HCT116 (cell line): ENCODE measurements around the gene SLC9A9. TPM values are rescaled to one million over a fixed set of nuclear protein-coding genes. Genes with fewer than 3 reads are reported as not detected.

Experiments
- ATAC-seq: fragments of 200-7000 bp; cut with Tn5 transposase; 2 replicates; pipeline ENCODE4 v1.9.1; 2020; ENCODE audit warnings: mild to moderate bottlenecking, moderate library complexity
- BruUV-seq: library from RNA; stranded (reverse); fragments of 400-500 nt; replicated peaks from 2 replicates; lab custom pipeline; 2021; lab: Mats Ljungman, UMichigan
- CTCF ChIA-PET: fragments of 300-600 bp; sonication (Branson Sonifier 250); formaldehyde crosslinking; loops from one replicate; lab custom pipeline; 2021; ENCODE audit warnings: antibody characterized with exemption; lab: Charles Lee
- POLR2A ChIA-PET: fragments of 300-600, 350-600 bp; sonication (Branson Sonifier 250); formaldehyde crosslinking; loops from one replicate; lab custom pipeline; 2021; ENCODE audit warnings: antibody characterized with exemption; lab: Charles Lee
- RAD21 ChIA-PET, 2 experiments: fragments of 300-600 bp; sonication (Branson Sonifier 250); formaldehyde crosslinking; loops; one replicate each; lab custom pipeline; 2023; ENCODE audit warnings: low total read pairs in 2 of 2; ENCODE audit not compliant: uncharacterized antibody in 2 of 2, unreplicated experiment in 2 of 2, low non-redundant PET in 1 of 2; lab: Charles Lee
- DNase-seq: peaks from one replicate; pipeline ENCODE4 v3.0.0-alpha.2; 2010; ENCODE audit warnings: low read depth, low spot score
- H2AFZ ChIP-seq: fragments of 200-600 bp; shearing (Covaris generic), sonication (generic); 2 replicates; pipeline ENCODE4 v1.6.1; 2017; ENCODE audit warnings: low read depth, mixed run types, mixed read lengths, antibody characterized with exemption, low read length; ENCODE audit not compliant: poor library complexity, severe bottlenecking
- H3K27ac ChIP-seq: 2 replicates; pipeline ENCODE4 v1.5.1; 2012; ENCODE audit warnings: low read depth, low read length
- H3K27me3 ChIP-seq: fragments of 200-600 bp; sonication (generic); 2 replicates; pipeline ENCODE4 v1.6.1; 2016; ENCODE audit warnings: mixed run types, low read length, mixed read lengths; ENCODE audit not compliant: insufficient read depth
- H3K36me3 ChIP-seq, 2 experiments: fragments of 200-500 bp in 1 of 2; fragments of 200-600 bp in 1 of 2; sonication (Bioruptor generic) in 1 of 2; sonication (generic) in 1 of 2; 2 replicates each; pipeline versions ENCODE4 v1.5.1 to v1.6.1; 2014 to 2016; ENCODE audit warnings: low read length in 2 of 2, inconsistent platforms in 1 of 2, mixed read lengths in 1 of 2, mixed run types in 1 of 2; ENCODE audit not compliant: insufficient read depth in 2 of 2, control insufficient read depth in 1 of 2
- H3K4me1 ChIP-seq, 2 experiments: fragments of 200-600 bp in 1 of 2; sonication (generic) in 1 of 2; 2 replicates each; pipeline versions ENCODE4 v1.5.1 to v1.6.1; 2012 to 2017; ENCODE audit warnings: low read length in 2 of 2, inconsistent platforms in 1 of 2, mild to moderate bottlenecking in 1 of 2, mixed read lengths in 1 of 2, mixed run types in 1 of 2, moderate library complexity in 1 of 2; ENCODE audit not compliant: insufficient read depth in 2 of 2, control insufficient read depth in 1 of 2
- H3K4me2 ChIP-seq: fragments of 200-600 bp; sonication (generic); 2 replicates; pipeline ENCODE4 v1.6.1; 2017; ENCODE audit warnings: mixed run types, low read length, mixed read lengths
- H3K4me3 ChIP-seq, 2 experiments: fragments of 200-600 bp in 1 of 2; sonication (generic) in 1 of 2; replicated peaks in 1 of 2; 2 replicates each; pipeline ENCODE4 v1.5.1; 2011 to 2016; ENCODE audit warnings: low read length in 2 of 2, control low read depth in 1 of 2, low read depth in 1 of 2, mild to moderate bottlenecking in 1 of 2, mixed read lengths in 1 of 2, mixed run types in 1 of 2
- H3K79me2 ChIP-seq: fragments of 200-600 bp; sonication (generic); 2 replicates; pipeline ENCODE4 v1.6.1; 2017; ENCODE audit warnings: mild to moderate bottlenecking, mixed run types, low read length, moderate library complexity, mixed read lengths; ENCODE audit not compliant: insufficient read depth
- H3K9ac ChIP-seq: fragments of 200-600 bp; sonication (generic); 2 replicates; pipeline ENCODE4 v1.6.1; 2016; ENCODE audit warnings: low read length, mixed read lengths
- H3K9me2 ChIP-seq: fragments of 200-600 bp; sonication (generic), shearing (Covaris generic); 2 replicates; pipeline ENCODE4 v1.6.1; 2017; ENCODE audit warnings: mixed run types, mild to moderate bottlenecking, moderate library complexity; ENCODE audit not compliant: insufficient read depth
- H3K9me3 ChIP-seq, 2 experiments: fragments of 200-500 bp in 1 of 2; fragments of 200-600 bp in 1 of 2; sonication (Bioruptor generic) in 1 of 2; sonication (generic) in 1 of 2; 2 replicates each; pipeline ENCODE4 v1.6.1; 2014 to 2017; ENCODE audit warnings: low read length in 2 of 2, mixed read lengths in 2 of 2, inconsistent platforms in 1 of 2, low read depth in 1 of 2, mild to moderate bottlenecking in 1 of 2, mixed run types in 1 of 2, moderate library complexity in 1 of 2; ENCODE audit not compliant: control insufficient read depth in 1 of 2, insufficient read depth in 1 of 2
- H4K20me1 ChIP-seq: fragments of 200-600 bp; sonication (generic), shearing (Covaris generic); 2 replicates; pipeline ENCODE4 v1.6.1; 2017; ENCODE audit warnings: mixed run types, mild to moderate bottlenecking, moderate library complexity; ENCODE audit not compliant: insufficient read depth
- CBX3 ChIP-seq: IDR thresholded peaks from 2 replicates; pipeline ENCODE4 v1.6.1; 2012; ENCODE audit warnings: low read depth
- CEBPB ChIP-seq: IDR thresholded peaks from 2 replicates; pipeline ENCODE4 v1.6.1; 2012; ENCODE audit warnings: low read depth
- EGR1 ChIP-seq: IDR thresholded peaks from 2 replicates; pipeline ENCODE4 v1.6.1; 2012; ENCODE audit warnings: low read depth
- EZH2phosphoT487 ChIP-seq: fragments of 200-600 bp; IDR thresholded peaks from 2 replicates; pipeline ENCODE4 v1.6.1; 2018; ENCODE audit warnings: antibody characterized with exemption, borderline replicate concordance
- FOSL1 ChIP-seq: IDR thresholded peaks from 2 replicates; pipeline ENCODE4 v1.6.1; 2012; ENCODE audit warnings: low read depth
- POLR2A ChIP-seq: IDR thresholded peaks from 2 replicates; pipeline ENCODE4 v1.7.0; 2011; ENCODE audit warnings: borderline replicate concordance; ENCODE audit not compliant: insufficient read depth, insufficient read length; ENCODE audit errors: extremely low read depth
- RAD21 ChIP-seq: IDR thresholded peaks from 2 replicates; pipeline ENCODE4 v1.6.1; 2012; ENCODE audit warnings: low read depth, mild to moderate bottlenecking
- SP1 ChIP-seq: IDR thresholded peaks from 2 replicates; pipeline ENCODE4 v1.6.1; 2012; ENCODE audit warnings: low read depth
- SRF ChIP-seq: IDR thresholded peaks from 2 replicates; pipeline ENCODE4 v1.6.1; 2012; ENCODE audit warnings: low read depth
- YY1 ChIP-seq: IDR thresholded peaks from 2 replicates; pipeline ENCODE4 v1.6.1; 2011; ENCODE audit warnings: low read length, low read depth, moderate library complexity, mild to moderate bottlenecking; ENCODE audit not compliant: insufficient replicate concordance; ENCODE audit errors: extremely low read depth
- ZFX ChIP-seq: fragments of 450-650 bp; IDR thresholded peaks from 2 replicates; pipeline ENCODE4 v1.6.1; 2017
- intact Hi-C: fragments of 100-400 bp; cut with micrococcal nuclease; formaldehyde crosslinking; loops from 2 replicates; pipeline ENCODE4 v1.10.0; 2022
- total RNA-seq: library from RNA; stranded (reverse); gene quantifications from one replicate; pipeline ENCODE4 v1.2.1, GENCODE V29; 2021; ENCODE audit not compliant: unreplicated experiment
- TF ChIP-seq, protein P1 (sequence below): IDR thresholded peaks from 2 replicates; pipeline ENCODE4 v1.6.1; 2011; ENCODE audit warnings: mild to moderate bottlenecking, low read length, moderate library complexity; ENCODE audit not compliant: insufficient replicate concordance; ENCODE audit errors: extremely low read depth
- TF ChIP-seq, protein P2 (sequence below): IDR thresholded peaks from 2 replicates; pipeline ENCODE4 v1.6.1; 2012
- TF ChIP-seq, protein P3 (sequence below): IDR thresholded peaks from 2 replicates; pipeline ENCODE4 v1.6.1; 2012; ENCODE audit warnings: low read depth
- TF ChIP-seq, protein P4 (sequence below), 3 experiments: fragments of 200-600 bp in 1 of 3; sonication (generic) in 1 of 3; IDR thresholded peaks in 2 of 3; conservative IDR thresholded peaks in 1 of 3; 2 replicates each; pipeline ENCODE4 v1.5.1; 2012 to 2017; ENCODE audit warnings: low read depth in 2 of 3, low read length in 2 of 3, antibody characterized with exemption in 1 of 3, borderline replicate concordance in 1 of 3, control low read depth in 1 of 3, mild to moderate bottlenecking in 1 of 3, mixed read lengths in 1 of 3, mixed run types in 1 of 3, moderate library complexity in 1 of 3; ENCODE audit not compliant: insufficient read depth in 1 of 3

SLC9A9 gene
- total RNA-seq, 1 experiment from 2014 or later, result 0.20 TPM

DNA sequence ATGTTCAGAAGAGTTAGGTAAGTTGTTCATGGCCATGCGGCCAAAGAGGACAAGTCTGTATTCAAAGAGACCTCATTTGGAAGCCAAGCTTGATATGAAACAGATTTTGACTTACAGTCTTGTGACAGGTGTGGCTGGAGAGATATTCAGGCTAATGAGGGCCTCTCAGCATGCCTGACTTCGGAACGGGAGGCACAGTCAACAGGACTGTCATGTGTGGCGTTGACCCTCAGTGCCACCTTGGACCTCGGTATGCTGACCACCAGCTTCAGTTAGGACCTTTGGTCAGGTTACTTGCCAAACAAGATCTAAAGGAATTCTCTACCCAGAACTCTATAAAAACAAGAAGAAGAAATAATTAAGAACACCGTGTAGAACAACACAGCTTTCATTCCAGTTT lies 604.6 kb downstream of the SLC9A9 start:
- H2AFZ ChIP-seq, result no peak overlapping the region
- no peak overlapping the region for H3K27ac ChIP-seq
- no peak for DNase-seq
- H3K36me3 ChIP-seq, result no peaks in the 10 kb centered on the region
- H3K9ac ChIP-seq, result no peak overlapping the region
- H4K20me1 ChIP-seq, result no peaks in the 10 kb centered on the region
- no TSS peak for BruUV-seq
- no peaks in the 10 kb centered on the region for H3K79me2 ChIP-seq
- TF ChIP-seq FOSL1 (no peak), CEBPB (no peak), CBX3 (no peak), ZFX (no peak), EZH2phosphoT487 (no peak), YY1 (no peak)
- TF ChIP-seq, protein P1, sequence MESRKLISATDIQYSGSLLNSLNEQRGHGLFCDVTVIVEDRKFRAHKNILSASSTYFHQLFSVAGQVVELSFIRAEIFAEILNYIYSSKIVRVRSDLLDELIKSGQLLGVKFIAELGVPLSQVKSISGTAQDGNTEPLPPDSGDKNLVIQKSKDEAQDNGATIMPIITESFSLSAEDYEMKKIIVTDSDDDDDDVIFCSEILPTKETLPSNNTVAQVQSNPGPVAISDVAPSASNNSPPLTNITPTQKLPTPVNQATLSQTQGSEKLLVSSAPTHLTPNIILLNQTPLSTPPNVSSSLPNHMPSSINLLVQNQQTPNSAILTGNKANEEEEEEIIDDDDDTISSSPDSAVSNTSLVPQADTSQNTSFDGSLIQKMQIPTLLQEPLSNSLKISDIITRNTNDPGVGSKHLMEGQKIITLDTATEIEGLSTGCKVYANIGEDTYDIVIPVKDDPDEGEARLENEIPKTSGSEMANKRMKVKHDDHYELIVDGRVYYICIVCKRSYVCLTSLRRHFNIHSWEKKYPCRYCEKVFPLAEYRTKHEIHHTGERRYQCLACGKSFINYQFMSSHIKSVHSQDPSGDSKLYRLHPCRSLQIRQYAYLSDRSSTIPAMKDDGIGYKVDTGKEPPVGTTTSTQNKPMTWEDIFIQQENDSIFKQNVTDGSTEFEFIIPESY, result no peak
- TF ChIP-seq, protein P2, sequence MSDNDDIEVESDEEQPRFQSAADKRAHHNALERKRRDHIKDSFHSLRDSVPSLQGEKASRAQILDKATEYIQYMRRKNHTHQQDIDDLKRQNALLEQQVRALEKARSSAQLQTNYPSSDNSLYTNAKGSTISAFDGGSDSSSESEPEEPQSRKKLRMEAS, result no peak
- TF ChIP-seq, all 23 proteins: peak for 0
- Histone ChIP-seq H3K4me1 (no peaks in the 10 kb centered on the region), H3K9me3 (no peaks in the 10 kb centered on the region), H3K27me3 (no peaks in the 10 kb centered on the region), H3K4me3 (no peak overlapping the region), H3K9me2 (no peaks in the 10 kb centered on the region), H3K4me2 (no peak overlapping the region)
- intact Hi-C loops, result no loop called here
- CTCF ChIA-PET, result no interaction called here
- POLR2A ChIA-PET, result no interaction called here
- RAD21 ChIA-PET, result no interaction called here
- no peak for ATAC-seq

DNA sequence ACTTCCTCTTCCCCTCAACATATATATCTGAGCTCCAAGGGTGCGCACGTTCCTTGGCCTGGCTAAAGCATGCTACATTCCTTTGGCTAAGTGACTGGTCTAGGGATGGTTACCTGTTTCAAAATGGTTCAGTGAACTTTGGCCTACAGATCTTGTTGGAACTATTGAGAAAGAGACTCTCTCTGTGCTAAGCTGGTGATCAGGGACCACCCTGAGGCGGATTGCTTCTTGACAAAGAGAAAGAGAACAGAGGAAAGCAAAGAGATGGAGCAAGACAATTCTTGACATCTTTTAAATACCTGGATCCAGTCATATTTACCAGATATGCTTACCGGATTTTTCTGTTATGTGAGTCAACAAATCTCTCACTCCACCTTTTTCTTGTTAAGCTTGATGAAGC lies 605.6 kb downstream of the SLC9A9 start:
- Histone ChIP-seq H3K4me3 (no peak overlapping the region), H4K20me1 (no peaks in the 10 kb centered on the region), H3K4me2 (no peak overlapping the region), H3K9me2 (no peaks in the 10 kb centered on the region), H3K9ac (no peak overlapping the region), H3K36me3 (no peaks in the 10 kb centered on the region), H3K9me3 (no peaks in the 10 kb centered on the region), H2AFZ (no peak overlapping the region), H3K27me3 (no peaks in the 10 kb centered on the region), H3K79me2 (no peaks in the 10 kb centered on the region), H3K27ac (no peak overlapping the region), H3K4me1 (no peaks in the 10 kb centered on the region)
- ChIA-PET POLR2A (no interaction called here), RAD21 (no interaction called here), CTCF (no interaction called here)
- ATAC-seq (no peak), DNase-seq (no peak)
- no TSS peak for BruUV-seq
- intact Hi-C loops, result no loop called here
- TF ChIP-seq RAD21 (no peak), SRF (no peak), POLR2A (no peak), EGR1 (no peak), SP1 (no peak)
- TF ChIP-seq, protein P3, sequence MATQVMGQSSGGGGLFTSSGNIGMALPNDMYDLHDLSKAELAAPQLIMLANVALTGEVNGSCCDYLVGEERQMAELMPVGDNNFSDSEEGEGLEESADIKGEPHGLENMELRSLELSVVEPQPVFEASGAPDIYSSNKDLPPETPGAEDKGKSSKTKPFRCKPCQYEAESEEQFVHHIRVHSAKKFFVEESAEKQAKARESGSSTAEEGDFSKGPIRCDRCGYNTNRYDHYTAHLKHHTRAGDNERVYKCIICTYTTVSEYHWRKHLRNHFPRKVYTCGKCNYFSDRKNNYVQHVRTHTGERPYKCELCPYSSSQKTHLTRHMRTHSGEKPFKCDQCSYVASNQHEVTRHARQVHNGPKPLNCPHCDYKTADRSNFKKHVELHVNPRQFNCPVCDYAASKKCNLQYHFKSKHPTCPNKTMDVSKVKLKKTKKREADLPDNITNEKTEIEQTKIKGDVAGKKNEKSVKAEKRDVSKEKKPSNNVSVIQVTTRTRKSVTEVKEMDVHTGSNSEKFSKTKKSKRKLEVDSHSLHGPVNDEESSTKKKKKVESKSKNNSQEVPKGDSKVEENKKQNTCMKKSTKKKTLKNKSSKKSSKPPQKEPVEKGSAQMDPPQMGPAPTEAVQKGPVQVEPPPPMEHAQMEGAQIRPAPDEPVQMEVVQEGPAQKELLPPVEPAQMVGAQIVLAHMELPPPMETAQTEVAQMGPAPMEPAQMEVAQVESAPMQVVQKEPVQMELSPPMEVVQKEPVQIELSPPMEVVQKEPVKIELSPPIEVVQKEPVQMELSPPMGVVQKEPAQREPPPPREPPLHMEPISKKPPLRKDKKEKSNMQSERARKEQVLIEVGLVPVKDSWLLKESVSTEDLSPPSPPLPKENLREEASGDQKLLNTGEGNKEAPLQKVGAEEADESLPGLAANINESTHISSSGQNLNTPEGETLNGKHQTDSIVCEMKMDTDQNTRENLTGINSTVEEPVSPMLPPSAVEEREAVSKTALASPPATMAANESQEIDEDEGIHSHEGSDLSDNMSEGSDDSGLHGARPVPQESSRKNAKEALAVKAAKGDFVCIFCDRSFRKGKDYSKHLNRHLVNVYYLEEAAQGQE, result no peak
- TF ChIP-seq, protein P4, sequence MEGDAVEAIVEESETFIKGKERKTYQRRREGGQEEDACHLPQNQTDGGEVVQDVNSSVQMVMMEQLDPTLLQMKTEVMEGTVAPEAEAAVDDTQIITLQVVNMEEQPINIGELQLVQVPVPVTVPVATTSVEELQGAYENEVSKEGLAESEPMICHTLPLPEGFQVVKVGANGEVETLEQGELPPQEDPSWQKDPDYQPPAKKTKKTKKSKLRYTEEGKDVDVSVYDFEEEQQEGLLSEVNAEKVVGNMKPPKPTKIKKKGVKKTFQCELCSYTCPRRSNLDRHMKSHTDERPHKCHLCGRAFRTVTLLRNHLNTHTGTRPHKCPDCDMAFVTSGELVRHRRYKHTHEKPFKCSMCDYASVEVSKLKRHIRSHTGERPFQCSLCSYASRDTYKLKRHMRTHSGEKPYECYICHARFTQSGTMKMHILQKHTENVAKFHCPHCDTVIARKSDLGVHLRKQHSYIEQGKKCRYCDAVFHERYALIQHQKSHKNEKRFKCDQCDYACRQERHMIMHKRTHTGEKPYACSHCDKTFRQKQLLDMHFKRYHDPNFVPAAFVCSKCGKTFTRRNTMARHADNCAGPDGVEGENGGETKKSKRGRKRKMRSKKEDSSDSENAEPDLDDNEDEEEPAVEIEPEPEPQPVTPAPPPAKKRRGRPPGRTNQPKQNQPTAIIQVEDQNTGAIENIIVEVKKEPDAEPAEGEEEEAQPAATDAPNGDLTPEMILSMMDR (IDR thresholded peaks at IDR 0.05 in 2 of 3, conservative IDR thresholded peaks at IDR 0.05 in 1 of 3; ENCODE audit: borderline replicate concordance in 1 of 3, insufficient read depth in 1 of 3, low read depth in 2 of 3, low read length in 2 of 3), result no peak
